CD4-positive, alpha-beta T cell treated with Interleukin-2 at 100 ng/mL for 4 hours (primary cell): ENCODE results near the gene ROR2.

Source experiments
- DNase-seq: peaks from one replicate; pipeline ENCODE4 v3.0.0-alpha.2; 2020; ENCODE audit warnings: low spot score

The ROR2 gene

GRCh38 chr9:91840882-91841281 is 109.1 kb downstream of the ROR2 start:
- no peak for DNase-seq

DNA sequence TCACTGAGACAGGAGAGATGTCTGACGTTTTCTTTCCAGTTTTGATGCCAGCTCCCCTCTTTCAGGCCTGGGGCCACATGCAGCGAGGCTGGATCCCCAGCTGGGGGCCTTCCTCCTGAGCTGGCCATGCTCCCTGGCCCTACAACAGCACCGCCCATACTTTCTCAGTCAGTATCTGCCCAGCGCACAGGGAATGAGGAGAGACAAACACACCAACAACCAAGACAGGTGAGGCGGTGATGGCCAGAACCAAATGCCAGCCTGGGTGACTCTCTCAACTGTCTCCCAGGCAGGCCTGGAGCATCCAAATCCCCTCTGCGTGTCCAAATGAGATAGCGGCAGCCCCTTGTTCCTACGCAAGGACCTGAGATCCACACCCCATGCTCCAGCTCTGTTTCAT is 109.6 kb downstream of the ROR2 start:
- DNase-seq = no peak

GRCh38 chr9:91839926-91840465 is 110.0 kb downstream of the ROR2 start:
- DNase-seq = no peak

GRCh38 chr9:91837981-91838731 is 111.9 kb downstream of the ROR2 start:
- no peak for DNase-seq

DNA sequence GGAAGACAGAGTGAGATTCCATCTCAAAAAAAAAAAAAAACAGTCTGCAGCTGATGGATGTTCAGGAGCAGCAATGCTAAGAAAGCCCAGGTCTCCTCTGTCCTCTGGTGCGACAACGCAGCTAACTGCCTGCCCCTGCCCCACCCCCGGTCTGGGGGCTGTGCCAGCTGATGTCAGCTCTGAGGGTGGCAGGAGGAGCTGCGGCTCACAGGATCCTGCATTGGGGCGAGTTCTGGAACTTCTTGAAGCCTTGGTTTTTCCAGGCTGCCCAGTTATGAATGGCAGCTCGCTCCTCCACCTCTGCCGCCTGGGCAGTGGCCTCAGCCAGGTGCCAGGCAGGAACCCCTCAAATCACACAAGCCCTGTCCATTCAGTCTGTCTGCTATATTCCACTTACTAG is 113.5 kb downstream of the ROR2 start:
- DNase-seq = no peak

GRCh38 chr9:91835632-91836031 is 114.4 kb downstream of the ROR2 start:
- DNase-seq = no peak

DNA sequence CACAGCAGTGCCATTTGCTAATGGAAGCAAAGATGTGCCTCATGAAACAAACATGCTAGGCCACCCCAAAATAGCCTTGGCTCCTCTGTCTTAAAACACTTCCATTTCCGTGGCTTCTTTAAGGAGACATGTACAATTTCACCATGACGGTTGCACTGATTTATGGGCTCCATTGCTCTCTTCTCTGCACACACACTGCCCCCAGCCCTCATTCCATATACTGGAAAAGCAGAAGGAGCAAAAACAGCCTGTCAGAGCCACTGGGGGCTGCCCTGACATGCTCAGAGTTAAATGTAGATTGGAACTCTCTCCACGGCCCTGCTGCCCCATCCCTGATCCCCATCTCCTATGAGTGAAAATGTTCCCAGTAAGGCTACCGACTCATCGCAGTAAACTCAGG is 114.8 kb downstream of the ROR2 start:
- no peak for DNase-seq

GRCh38 chr9:91834740-91835139 is 115.3 kb downstream of the ROR2 start:
- no peak for DNase-seq

DNA sequence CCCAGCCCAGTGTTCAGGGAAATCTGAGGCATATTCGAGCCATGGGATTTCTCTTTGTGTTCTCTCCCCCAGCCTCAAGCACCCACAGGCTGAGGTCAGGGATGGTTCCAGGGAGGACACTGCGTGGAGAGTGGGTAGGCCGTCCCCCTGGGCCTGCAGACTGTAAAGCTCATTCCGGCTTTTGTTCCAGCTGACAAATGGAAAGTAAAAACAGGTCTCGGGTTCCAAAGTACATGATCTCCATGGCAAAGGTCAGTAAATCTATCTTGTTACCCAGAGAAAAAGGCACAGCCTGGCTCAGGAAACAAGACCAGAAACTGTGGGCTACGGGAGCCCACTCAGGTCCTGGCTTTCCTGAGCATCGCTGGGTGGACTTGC is 116.2 kb downstream of the ROR2 start:
- DNase-seq = no peak

- no peak for DNase-seq
Observed at GRCh38 chr9:91833096-91833877, 116.7 kb downstream of the ROR2 start.

DNA sequence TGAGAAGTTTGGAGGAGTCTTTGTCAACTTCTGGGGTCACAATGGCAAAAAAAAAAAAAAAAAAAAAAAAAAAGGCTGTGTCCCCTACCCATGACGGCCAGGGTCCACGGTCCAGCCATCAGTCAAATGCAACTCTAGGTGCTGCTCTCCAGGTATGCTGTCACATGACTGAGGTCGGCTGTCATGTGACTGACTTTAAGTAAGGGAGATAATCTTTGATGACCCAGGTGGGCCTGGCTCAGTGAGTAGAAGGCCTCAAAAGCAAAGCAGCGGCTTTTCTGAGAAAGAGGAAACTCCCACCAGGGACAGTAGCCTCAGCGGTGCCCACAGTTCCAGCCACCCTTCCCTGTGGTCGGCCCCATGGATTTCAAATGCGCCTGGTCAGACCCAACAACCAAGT is 117.7 kb downstream of the ROR2 start:
- no peak for DNase-seq

DNA sequence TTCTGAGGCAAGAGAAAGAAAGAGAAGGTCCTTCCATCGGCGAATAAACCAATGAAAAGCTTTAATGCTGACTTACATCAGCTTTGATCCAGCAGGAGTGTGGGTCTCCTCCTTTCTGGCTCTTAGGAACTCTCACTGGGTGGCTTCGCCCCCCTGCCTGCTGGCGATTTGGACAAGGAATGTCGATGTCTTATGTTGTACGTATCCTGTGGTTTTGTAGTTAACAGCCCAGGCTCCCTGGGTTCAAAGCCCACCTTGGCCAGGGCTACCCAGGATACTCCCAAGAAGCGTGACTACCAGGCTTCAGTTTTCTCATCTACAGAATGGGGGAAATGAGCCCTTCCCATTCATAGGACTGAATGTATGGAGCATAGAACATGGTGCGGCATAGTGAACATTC is 124.2 kb downstream of the ROR2 start:
- DNase-seq = no peak

GRCh38 chr9:91825422-91825821 is 124.6 kb downstream of the ROR2 start:
- no peak for DNase-seq

DNA sequence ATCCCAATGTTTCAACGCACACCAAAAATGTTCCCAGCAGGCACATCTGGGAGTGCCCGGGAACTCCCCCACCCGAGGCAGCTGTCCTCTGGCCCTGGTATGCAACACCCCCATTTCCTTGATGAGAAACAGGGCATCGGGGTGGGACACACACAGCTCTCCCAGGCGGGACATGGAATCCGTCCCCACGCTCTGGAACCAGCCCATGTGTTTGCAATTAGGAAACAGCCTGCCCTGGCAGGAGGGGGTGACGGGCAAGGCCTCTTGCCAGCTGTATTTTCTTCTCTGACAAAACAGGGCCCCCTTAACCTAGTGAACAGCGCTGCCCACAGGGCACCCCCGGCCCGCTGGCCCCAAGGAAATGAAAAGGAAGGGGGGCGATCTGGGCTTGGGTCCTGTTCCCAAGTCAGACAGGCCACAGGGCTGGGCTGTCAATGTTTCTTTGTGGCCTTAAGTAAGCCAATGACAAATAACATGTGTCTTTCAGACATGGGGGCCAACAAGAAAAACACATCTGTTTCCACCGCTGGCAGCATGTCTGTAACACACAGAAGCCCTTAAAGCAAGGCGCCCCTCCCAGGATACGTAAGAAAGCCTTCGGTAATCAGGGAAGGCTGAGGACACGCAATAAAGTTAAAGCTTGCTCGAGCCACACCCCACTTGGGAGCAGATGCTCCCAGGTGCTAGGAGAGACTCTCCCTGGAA is 125.3 kb downstream of the ROR2 start:
- no peak for DNase-seq

DNA sequence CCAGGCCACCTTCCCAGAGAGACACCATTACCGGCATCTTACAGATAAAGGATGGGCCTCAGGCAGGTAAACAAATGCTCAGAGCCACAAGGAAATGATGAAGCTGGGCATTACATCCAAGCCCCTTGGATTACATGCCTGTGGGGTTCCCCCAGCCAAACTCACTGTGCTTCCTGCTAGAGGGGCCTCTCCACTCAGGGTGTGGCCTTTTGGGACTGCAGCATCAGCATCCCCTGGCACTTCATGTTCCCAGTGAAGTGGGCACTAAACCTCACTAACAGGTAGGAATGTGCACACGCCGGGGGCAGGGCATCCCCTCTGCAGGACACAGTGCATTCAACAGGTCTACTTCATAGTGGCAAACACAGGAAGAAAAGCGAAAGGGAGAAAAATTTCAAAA is 125.9 kb downstream of the ROR2 start:
- no peak for DNase-seq

GRCh38 chr9:91820949-91821880 is 128.8 kb downstream of the ROR2 start:
- DNase-seq = no peak

- no peak for DNase-seq
Observed at GRCh38 chr9:91820126-91820750, 129.8 kb downstream of the ROR2 start.

GRCh38 chr9:91818647-91819403 is 131.2 kb downstream of the ROR2 start:
- no peak for DNase-seq

DNA sequence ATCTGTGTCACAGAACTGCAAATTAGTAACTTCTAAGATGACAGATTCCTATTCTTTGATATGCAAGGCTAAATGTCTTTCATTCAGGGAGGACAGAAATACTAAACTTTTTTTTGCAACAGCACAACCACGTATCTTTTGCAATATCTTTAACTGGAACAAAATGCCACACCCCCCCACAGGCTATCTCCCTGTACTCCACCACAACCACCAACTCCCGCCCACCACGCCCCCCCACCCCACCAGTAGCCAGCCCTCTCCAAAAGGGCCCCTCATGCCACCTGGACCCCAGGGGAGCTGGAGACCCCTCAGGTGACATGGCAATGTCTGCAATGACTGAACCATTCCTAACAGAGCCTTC is 131.8 kb downstream of the ROR2 start:
- no peak for DNase-seq

GRCh38 chr9:91817493-91818224 is 132.4 kb downstream of the ROR2 start:
- no peak for DNase-seq
